Muscle of back (tissue), 13 donors: Measurements from ENCODE around the gene PPIE. TPM values are rescaled to one million over a fixed set of nuclear protein-coding genes. Genes with fewer than 3 reads are reported as not detected.

Experiments used
- DNase-seq, 3 donors: peaks; one replicate each; pipeline versions ENCODE4 v3.0.0 to v3.0.0-alpha.2; 2013
- long read RNA-seq, 9 donors: transcript quantifications; one replicate each; lab custom pipeline, GENCODE V29; 2026
- polyA plus RNA-seq, 10 donors: library from polyadenylated mRNA; unstranded; fragments of 120-200 nt; gene quantifications; one replicate each; pipeline ENCODE4 v1.2.1, GENCODE V29; 2013; ENCODE audit not compliant: insufficient read length in 10 of 10

The PPIE gene
- 10 to 100 TPM; 36.4 to 43.6 (median 40.0) TPM for polyA plus RNA-seq
- long read RNA-seq, donor 1, transcript PPIE-201 (10 exons, 1,277 nt) = major isoform, 8 of 12 reads
- long read RNA-seq, donor 1, partial matches to known transcripts = 0 of 12 reads
- long read RNA-seq, donor 1, other reads (novel, unspliced or antisense) = 0 of 12 reads
- long read RNA-seq, donor 2, transcript PPIE-201 (10 exons, 1,277 nt) = major isoform, 9 of 11 reads
- long read RNA-seq, donor 2, partial matches to known transcripts = 0 of 11 reads
- long read RNA-seq, donor 2, other reads (novel, unspliced or antisense) = 0 of 11 reads
- long read RNA-seq, donor 3 = 0 reads
- long read RNA-seq, donor 4, transcript PPIE-201 (10 exons, 1,277 nt) = major isoform, 11 of 14 reads
- long read RNA-seq, donor 4, partial matches to known transcripts = 0 of 14 reads
- long read RNA-seq, donor 4, other reads (novel, unspliced or antisense) = 0 of 14 reads
- long read RNA-seq, donor 5, transcript PPIE-201 (10 exons, 1,277 nt) = major isoform, 6 of 14 reads
- long read RNA-seq, donor 5, partial matches to known transcripts = 6 of 14 reads
- long read RNA-seq, donor 5, other reads (novel, unspliced or antisense) = 0 of 14 reads
- long read RNA-seq, donor 6, transcript PPIE-201 (10 exons, 1,277 nt) = major isoform, 10 of 11 reads
- long read RNA-seq, donor 6, partial matches to known transcripts = 0 of 11 reads
- long read RNA-seq, donor 6, other reads (novel, unspliced or antisense) = 0 of 11 reads
- long read RNA-seq, donor 7, transcript PPIE-201 (10 exons, 1,277 nt) = major isoform, 11 of 11 reads
- long read RNA-seq, donor 7, partial matches to known transcripts = 0 of 11 reads
- long read RNA-seq, donor 7, other reads (novel, unspliced or antisense) = 0 of 11 reads
- long read RNA-seq, donor 8, transcript PPIE-201 (10 exons, 1,277 nt) = major isoform, 6 of 13 reads
- long read RNA-seq, donor 8, partial matches to known transcripts = 6 of 13 reads
- long read RNA-seq, donor 8, other reads (novel, unspliced or antisense) = 0 of 13 reads
- long read RNA-seq, donor 9, partial matches to known transcripts = 0 of 1 reads
- long read RNA-seq, donor 9, other reads (novel, unspliced or antisense) = 0 of 1 reads

DNA sequence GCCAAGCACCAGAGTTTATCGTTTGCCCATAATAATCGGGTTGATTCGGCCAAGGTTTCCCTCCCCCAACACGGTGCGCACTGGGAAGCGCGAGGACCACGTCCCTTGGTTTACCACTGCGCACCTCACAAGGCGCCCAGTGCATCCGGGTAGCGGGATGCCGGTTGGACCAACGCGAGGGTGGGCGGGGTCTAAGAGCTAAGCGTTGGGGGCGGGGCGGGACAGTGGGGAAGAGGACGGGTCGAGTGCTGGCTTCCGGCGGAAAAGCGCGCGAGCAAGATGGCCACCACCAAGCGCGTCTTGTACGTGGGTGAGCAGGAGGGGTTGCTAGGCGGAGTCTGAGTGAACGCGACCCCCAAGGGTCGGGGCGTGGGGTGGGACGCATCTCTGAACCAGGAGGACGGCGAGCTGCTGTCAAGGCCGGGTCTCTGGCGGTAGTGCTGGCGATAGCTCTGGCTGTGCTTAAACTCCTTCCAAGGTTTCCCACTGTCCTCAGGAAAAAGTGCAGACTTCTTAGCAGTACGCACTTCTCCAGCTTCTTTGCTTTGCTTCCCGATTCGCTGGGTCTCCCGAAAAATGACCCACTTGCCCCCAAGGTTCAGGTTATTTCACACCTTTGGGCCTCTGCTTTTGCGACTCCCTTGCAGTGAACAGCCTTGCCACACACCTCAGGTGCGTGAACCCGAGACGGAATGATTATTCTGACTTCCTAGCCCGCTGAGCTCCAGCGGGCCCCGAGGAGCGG is at the start of gene PPIE:
TSS of gene PPIE (plus strand) at position 261 of the 745 bp plus-strand sequence. CDS start at position 280, 19 bp downstream.
- DNase-seq = peak; percentile 86 to 96 (median 91)

- DNase-seq = no peak
Measured at GRCh38 chr1:39689214-39689613, 49.5 kb upstream of the PPIE start.

- no peak for DNase-seq
Measured at GRCh38 chr1:39689635-39690034, 49.0 kb upstream of the PPIE start.

DNA sequence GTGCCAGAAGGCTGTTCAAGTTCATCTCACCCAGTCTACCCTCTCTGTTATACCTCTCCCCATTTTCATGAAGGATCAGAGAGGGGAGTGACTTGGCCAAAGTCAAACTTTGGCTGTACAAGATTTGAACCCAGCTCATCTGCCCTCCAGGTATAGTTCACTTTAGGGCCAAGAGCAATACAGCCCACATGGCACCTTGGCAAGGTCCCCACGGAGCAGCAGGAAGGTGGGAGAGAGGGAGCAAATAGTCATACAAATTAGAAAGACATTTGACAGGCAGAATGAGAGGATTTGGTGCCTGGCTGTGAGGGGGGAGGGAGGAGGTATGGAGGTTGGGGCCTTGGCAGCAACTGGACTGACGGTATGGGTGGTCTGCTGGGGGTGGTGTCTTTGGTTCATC is 48.5 kb upstream of the PPIE start:
- DNase-seq = no peak

- no peak for DNase-seq
Measured at GRCh38 chr1:39690794-39691382, 47.8 kb upstream of the PPIE start.

DNA sequence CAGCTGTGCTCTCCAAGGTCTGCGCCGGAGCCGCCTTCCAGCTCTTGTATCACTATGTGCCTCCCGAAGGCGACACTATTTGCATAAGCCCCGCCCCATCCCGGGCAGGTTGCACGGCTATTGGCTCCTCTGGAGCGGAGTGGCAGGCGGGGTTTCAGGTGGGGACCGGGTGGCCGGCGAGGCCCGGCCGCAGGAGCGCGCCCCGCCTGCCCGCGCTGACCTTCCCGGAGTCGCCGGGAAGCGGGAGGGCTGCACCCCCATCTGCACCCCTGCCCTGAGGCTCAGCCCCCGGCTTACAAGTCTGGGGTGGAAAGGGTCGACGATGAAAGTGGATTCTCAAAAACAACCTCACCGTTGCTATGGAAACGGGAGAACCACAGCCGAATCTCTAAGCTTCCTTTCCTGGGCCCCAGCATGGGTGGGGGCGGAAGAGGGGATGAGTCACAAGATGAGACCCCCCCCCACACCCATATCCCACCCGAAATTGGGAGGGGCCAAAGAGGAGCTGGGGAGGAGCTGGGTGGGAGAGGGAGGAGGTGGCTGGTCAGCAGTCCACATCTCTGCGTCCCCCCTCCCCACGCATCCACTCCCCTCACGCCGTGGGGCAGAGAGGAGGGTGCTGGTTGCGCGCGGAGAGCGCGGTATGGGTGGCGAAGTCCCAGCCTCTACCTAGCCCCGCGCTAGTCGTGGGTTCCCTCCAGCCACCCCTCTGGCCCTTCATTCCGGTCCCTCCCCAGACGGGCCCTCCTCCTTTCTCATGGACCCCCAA is 47.1 kb upstream of the PPIE start, which contains the start of gene HPCAL4:
TSS of gene HPCAL4 (minus strand) at position 51 of the 769 bp plus-strand sequence. CDS start 6,830 bp downstream, outside the sequence.
- DNase-seq = peak; percentile 69 to 91 (median 82)

DNA sequence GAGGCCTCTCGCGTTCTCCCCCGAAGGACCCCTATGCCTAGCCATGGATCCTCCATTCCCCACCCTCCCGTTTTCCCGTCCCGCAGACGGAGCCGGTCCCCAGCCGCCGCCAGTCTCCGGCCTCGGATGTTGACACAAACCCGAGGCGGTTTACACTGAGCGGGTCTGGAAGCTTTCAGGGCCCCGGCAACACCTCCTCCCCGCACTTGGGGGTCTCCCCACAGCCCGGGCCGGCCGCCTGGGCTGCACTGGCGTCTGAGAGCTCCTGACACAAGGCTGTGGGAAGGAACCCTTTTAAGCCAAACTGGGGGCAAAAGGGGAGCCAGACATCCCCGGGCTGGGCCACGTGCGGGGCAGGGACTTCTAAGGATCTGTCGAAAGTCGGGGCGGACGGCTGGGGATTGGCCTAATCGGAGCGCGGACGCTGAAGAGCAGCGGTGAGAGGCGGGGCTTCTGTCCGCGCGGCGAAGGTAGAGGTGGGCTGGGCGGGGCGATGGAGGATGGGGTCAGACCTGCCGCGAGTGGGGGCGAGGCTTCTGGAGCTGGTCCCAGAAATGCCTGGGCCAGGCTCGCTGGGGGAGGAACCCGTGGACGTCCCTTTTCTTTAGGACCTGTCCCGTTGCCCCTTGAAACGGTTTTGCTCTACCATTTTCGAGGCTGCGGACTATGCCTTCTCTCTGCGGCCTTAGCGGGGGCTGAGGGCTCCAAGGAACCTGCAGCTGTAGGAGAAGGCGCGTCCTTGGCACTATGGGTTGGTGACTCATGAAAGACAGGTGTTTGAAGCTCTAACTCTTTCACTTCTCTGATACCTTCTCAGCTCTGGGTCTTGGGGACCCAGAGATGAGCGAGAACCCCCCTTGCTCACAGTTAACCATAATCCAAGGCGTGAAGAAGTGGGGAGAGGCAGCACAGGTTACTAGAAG is 46.3 kb upstream of the PPIE start:
- DNase-seq = peak in 1 of 3 donors; percentile 40

GRCh38 chr1:39694026-39694425 is 44.7 kb upstream of the PPIE start:
- peak in 1 of 3 donors; percentile 41 for DNase-seq

DNA sequence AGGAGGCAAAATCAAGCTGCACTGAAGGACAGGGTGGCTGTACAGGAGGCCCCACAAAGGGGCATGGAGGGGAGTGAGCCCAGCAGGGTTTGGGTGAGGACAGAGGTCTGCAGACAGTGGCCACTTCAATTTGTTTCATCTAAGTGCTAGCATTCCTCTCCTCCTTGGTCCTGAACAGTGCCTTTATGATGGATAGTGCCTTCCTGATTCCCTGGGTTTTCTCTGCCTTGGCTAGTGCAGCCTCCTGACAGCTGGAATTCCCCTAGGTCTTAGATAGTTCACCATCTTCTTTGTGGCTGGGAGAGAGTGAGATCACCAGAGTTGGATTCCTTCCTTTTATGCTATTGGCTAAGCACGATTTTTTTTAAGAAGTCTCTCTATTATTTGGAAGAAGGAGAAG is 43.7 kb upstream of the PPIE start:
- DNase-seq = no peak

DNA sequence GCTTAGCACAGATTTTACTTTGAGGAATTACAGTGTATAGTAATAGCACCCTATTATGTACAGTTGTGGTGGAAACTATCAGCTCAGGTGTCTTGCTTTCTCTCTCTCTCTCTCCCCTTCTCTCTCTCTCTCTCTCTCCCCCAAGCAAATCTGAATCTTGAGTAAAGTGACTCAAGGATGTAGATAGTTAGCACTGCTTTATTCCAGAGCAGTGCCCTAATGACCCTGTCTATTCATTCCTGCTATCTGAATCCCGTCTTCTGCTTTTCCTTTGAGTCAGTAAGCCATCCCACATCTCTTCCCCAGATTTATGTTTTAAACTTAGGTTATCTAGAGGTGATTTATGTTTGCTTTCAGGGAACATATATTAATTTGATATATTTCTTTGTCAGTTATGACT is 42.2 kb upstream of the PPIE start:
- no peak for DNase-seq

- DNase-seq = no peak
Measured at GRCh38 chr1:39698568-39698967, 40.1 kb upstream of the PPIE start.

GRCh38 chr1:39699419-39699818 is 39.3 kb upstream of the PPIE start:
- DNase-seq = no peak

DNA sequence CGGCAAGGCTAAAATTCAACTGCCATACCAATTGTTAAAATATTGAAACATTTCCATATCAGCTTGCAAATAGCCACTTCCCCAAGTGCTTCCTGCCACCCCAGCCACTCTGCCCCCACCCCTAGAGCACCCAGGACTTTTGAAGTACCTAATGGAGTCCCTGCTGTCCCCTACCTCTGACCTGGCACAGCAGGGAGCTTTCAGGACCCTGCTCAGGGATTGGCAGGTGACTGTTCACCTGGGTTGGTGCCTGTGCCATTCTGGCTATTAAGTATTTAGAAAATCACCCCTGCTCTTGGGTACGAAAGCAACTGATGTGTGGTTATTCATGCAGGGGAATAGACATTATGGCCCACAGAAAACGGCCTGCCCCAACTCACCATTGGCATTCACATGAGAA is 38.3 kb upstream of the PPIE start:
- no peak for DNase-seq

- DNase-seq = peak in 1 of 3 donors; percentile 41
Measured at GRCh38 chr1:39701049-39701439, 37.6 kb upstream of the PPIE start.

- DNase-seq = no peak
Measured at GRCh38 chr1:39704757-39705156, 33.9 kb upstream of the PPIE start.

DNA sequence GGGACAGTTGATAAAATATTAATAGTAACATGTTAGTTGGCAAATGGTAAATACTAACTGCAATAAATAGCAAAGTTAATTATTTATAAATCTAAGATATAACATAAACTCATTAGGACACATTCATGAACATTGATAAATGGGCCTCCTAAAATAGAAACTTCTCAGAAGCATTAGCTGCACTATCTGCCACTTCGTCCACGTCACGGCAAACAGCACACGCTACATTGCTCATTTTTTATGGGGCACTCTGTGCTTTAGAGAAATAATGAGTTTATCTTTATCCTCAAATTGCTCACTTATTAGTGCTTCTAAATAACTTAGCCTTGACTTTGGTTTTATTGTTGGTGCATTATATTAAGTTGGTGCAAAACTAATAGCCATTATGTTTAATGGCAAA is 31.2 kb upstream of the PPIE start:
- DNase-seq = no peak

GRCh38 chr1:39711104-39711965 is 27.3 kb upstream of the PPIE start:
- DNase-seq = no peak

DNA sequence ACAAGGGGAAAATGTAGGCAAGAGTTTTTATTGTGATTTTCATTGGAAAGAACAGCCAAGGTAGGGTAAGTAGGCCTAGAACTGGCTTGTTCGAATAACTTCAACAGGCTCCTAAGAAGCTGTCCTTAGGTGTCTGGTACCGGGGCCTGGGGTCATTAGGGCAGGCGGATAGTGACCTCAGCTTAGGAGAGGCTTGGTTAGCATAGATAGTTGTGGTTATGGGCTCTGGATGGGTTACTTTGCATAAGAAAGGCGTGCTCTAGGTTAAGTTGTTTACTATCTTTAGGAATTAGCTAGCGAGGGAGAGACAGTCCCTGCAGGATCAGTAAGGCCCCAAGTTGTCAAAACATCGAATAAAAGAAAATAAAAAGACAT is 26.7 kb upstream of the PPIE start:
- DNase-seq = no peak
